Iris pigment epithelial cell (primary cell): ENCODE data around the gene G3BP2.
"Not testable (repeated sequence)": the region's sequence is repeated elsewhere in the genome, so short reads cannot be mapped to it uniquely, and the experiment has no call there.

Experiments used
- DNase-seq: peaks from one replicate; pipeline ENCODE4 v3.0.0-alpha.2; 2011; ENCODE audit warnings: low read depth

The G3BP2 gene

GRCh38 chr4:75673027-75673958 lies at the start of gene G3BP2:
Gene G3BP2, minus strand, starts transcription at chr4:75673411. Its CDS starts 11,386 bp downstream, at chr4:75662025.
- peak; percentile 98 for DNase-seq

DNA sequence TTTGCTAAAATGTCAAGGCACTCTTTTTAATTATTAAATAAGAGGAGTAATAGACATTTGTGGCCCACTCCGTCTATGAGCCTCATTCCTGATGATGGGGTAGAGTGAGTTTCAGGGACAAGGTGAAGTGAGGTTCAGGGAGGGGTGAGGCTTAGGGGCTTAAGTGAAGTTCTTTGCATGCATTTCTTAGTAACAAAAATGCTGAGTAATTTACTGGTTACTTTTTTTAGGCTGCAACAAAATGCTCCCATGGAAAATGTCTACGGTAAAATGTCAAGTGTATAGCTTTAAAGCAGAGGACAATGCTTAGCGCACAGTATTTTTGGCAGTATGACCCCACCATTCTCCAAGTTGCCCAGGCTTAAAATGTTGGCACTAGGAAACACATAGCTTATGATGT lies 49.2 kb upstream of the G3BP2 start:
- no peak for DNase-seq

DNA sequence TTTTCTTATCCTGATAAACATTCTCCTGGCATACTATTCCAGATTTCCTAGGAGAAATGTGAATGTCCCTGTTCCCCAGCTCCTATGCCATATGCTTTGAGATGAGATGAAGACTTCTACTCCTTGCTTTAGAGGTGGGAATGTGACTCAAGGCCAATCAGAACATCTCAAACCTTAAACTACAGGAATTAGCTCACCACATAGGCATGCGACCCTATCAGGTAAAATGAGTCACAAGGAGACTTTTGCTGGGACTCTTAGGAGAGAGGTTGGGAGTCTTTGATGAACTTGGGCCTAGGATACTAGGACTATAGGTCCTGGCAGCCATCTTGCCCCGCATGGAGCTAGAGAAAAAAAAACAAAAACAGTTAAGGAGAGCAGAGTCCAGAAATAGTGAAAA lies 45.3 kb upstream of the G3BP2 start:
- peak; percentile 32 for DNase-seq

DNA sequence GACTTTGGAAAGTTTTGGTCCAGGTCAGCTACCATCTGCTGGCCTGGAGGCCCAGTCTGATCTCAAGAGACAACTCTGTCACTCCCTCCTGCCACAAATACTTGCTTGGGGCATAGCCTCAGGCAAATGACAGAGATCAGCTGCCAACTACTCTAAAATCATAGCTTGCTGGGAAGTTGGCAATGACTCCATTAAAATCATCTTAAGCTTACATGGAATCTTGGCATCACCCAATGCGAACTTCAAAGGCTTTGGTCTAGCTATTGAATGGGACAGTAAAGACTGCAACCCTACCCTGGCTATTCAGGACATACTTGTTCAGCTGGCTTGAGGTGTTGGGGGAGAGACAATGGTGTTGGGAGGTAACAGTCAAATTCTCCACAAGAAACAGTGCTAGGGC lies 44.2 kb upstream of the G3BP2 start:
- no peak for DNase-seq

- DNase-seq = not testable (repeated sequence)
These were observed 42.8 kb upstream of the G3BP2 start for GRCh38 chr4:75716054-75716453.

GRCh38 chr4:75715105-75715799 lies 42.0 kb upstream of the G3BP2 start:
- peak; percentile 54 for DNase-seq

GRCh38 chr4:75714704-75715103 lies 41.5 kb upstream of the G3BP2 start:
- DNase-seq = no peak

DNA sequence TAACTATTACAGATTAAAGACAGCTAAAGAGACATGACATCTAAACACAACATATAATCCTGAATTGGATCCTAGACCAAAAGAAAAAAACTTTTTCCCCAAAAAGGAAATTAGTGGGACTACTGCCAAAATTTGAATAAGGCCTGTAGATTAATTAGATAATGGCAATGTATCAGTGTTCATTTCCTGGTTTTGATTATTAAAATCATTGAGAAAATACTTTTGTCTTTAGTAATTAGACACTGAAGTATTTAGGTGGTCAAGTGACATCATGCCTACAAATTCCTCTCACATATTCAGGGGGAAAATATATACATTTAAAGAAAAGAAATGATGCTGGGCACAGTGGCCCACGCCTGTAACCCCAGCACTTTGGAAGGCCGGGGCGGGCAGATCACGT lies 40.8 kb upstream of the G3BP2 start:
- no peak for DNase-seq

DNA sequence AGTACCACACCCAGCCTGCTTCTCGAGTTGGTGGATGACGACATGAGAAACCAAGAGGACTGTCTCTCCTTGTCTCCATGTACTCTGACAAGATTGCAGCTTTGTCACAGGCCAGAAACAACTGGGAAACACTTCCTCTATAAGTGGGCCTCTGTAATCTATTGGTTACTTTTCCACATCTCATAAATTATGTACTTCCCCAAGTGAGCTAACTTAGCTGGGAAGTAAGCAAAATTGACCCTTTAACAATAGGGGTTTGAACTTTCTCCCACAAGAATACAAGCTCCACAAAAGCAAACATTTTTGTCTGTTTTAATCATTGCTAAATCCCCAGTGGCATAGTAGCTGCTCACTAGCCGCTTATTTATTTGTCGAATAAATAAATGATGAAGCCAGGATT lies 37.0 kb upstream of the G3BP2 start:
- no peak for DNase-seq

DNA sequence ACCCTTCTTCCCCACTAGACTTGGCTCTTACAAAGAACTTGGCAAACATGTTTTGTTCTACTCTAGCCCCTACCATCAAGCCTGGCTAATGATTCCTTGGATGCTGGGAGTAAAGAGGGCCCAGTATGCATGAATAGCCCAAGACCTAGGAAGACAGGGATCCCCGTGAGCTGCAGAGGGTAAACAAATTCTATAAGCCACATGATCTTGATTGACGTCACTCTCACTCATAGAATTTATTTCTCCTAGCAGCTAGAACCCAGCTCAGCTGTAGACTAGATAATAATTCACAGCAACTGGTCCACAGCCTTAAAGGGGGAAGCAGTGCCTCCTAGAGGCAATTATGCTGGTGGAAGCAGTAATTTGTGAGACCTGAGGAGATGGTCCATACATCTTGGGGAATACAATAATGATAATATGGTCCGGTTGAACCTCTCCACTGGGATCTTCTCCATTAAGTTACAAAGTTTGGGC lies 35.0 kb upstream of the G3BP2 start:
- DNase-seq = no peak

GRCh38 chr4:75705198-75705977 lies 32.2 kb upstream of the G3BP2 start:
- DNase-seq = no peak

GRCh38 chr4:75702919-75703411 lies 29.8 kb upstream of the G3BP2 start:
- no peak for DNase-seq

- no peak for DNase-seq
These were observed 26.1 kb upstream of the G3BP2 start for GRCh38 chr4:75699299-75699698.

- DNase-seq = no peak
These were observed 25.7 kb upstream of the G3BP2 start for GRCh38 chr4:75698963-75699228.

DNA sequence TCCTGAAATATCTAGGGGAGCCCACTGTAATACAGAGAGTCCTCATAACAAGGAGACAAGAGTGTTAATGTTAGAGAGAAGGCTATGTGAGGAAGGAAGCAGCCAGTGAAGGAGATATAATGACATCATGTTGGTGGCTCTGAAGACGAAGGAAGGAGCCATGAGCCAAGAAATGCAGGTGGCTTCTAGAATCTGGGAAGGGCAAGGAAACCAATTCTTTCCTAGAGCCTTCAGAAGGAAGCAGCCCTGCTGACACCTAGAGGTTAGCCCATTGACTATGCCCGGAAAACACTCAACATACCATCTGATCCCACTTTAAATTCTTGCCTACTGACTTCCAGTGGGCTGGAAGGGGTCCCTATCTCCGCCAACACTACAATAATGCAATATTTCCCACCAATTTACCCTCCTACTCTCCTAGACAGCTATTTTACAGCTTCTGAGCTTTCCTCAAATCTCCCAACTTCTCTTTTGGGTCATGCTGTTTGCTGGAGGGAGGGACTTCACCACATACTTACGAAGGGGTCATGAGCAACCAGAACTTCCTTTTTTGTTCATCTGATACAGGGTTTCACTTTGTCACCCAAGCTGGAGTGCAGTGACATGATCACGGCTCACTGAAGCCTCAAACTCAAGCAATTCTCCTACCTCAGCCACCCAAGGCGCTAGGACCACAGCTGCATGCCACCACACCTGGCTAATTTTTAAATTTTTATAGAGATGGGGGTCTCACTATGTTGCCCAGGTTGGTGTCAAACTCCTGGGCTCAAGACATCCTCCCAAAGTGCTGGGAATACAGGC lies 25.2 kb upstream of the G3BP2 start:
- no peak for DNase-seq

DNA sequence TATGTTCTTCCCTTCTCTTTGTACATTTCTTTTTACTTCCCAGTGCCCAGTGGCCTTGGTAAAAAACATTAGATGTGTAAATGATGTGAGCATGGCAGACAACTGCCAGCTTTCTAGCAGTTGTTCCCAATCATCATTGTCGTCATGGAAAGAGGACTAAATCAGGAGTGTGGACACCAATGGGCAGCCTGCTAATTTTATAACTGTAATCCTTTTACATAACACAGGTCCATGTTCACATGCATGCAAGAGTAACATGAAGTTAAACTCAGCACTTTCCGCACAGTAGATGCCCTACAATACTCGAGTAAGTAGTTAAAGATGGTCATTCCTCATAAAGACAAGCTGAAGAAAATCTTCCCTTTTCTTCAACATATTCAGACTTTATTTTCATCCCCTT lies 23.4 kb upstream of the G3BP2 start:
- DNase-seq = no peak

- DNase-seq = no peak
These were observed 22.9 kb upstream of the G3BP2 start for GRCh38 chr4:75696071-75696470.

GRCh38 chr4:75692066-75692465 lies 18.9 kb upstream of the G3BP2 start:
- DNase-seq = not testable (repeated sequence)

- DNase-seq = not testable (repeated sequence)
These were observed 13.9 kb upstream of the G3BP2 start for GRCh38 chr4:75687125-75687524.

GRCh38 chr4:75686346-75686745 lies 13.1 kb upstream of the G3BP2 start:
- DNase-seq = no peak

GRCh38 chr4:75685546-75686189 lies 12.5 kb upstream of the G3BP2 start:
- no peak for DNase-seq
